HepG2 (cell line): ENCODE data around the gene KRTAP3-3. TPM values are rescaled to one million over a fixed set of nuclear protein-coding genes. Genes with fewer than 3 reads are reported as not detected.
A peak's percentile ranks its signal among the peaks of the same experiment; 100 is the strongest.

Experiments
- CEBPB ChIP-seq: IDR thresholded peaks from 2 replicates; pipeline ENCODE4 v1.6.1; 2011; ENCODE audit warnings: low read depth, low read length, improper control_type of control experiment, borderline replicate concordance
- CEBPG ChIP-seq: IDR thresholded peaks from 2 replicates; pipeline ENCODE4 v1.6.1; 2016
- FOSL2 ChIP-seq: sonication (generic); formaldehyde crosslinking; IDR thresholded peaks from 2 replicates; pipeline ENCODE4 v1.4.0; 2020; ENCODE audit warnings: missing genetic modification reagents
- GATAD1 ChIP-seq: IDR thresholded peaks from 2 replicates; pipeline ENCODE4 v1.6.1; 2016; ENCODE audit warnings: missing genetic modification reagents, missing compliant biosample characterization
- GATAD2A ChIP-seq: IDR thresholded peaks from 2 replicates; pipeline ENCODE4 v1.6.1; 2016
- HOXD1 ChIP-seq: sonication (generic); formaldehyde crosslinking; IDR thresholded peaks from 2 replicates; pipeline ENCODE4 v1.5.0; 2020; ENCODE audit warnings: missing genetic modification reagents
- IKZF4 ChIP-seq: sonication (generic); formaldehyde crosslinking; IDR thresholded peaks from 2 replicates; pipeline ENCODE4 v1.5.1; 2020; ENCODE audit warnings: borderline replicate concordance, mild to moderate bottlenecking, low read depth, missing genetic modification reagents; ENCODE audit errors: not compliant biosample characterization
- KAT8 ChIP-seq: IDR thresholded peaks from 2 replicates; pipeline ENCODE4 v1.6.1; 2016; ENCODE audit warnings: missing genetic modification reagents, missing compliant biosample characterization
- KDM3A ChIP-seq: IDR thresholded peaks from 2 replicates; pipeline ENCODE4 v1.6.1; 2018; ENCODE audit warnings: low read depth, missing compliant biosample characterization
- MIXL1 ChIP-seq: IDR thresholded peaks from 2 replicates; pipeline ENCODE4 v1.6.1; 2016
- RARA ChIP-seq: IDR thresholded peaks from 2 replicates; pipeline ENCODE4 v1.6.1; 2016; ENCODE audit warnings: missing genetic modification reagents, missing compliant biosample characterization
- RCOR2 ChIP-seq: IDR thresholded peaks from 2 replicates; pipeline ENCODE4 v1.6.1; 2016; ENCODE audit warnings: missing biosample characterization, missing genetic modification reagents
- REL ChIP-seq: sonication (generic); formaldehyde crosslinking; conservative IDR thresholded peaks from 2 replicates; pipeline ENCODE4 v1.8.0; 2022; ENCODE audit warnings: mild to moderate bottlenecking, missing genetic modification reagents, moderate library complexity
- REPIN1 ChIP-seq: sonication (generic); formaldehyde crosslinking; IDR thresholded peaks from 2 replicates; pipeline ENCODE4 v1.8.0; 2022; ENCODE audit warnings: missing genetic modification reagents, low read depth, mild to moderate bottlenecking, borderline replicate concordance
- SIX4 ChIP-seq: sonication (generic); formaldehyde crosslinking; IDR thresholded peaks from 2 replicates; pipeline ENCODE4 v1.4.0; 2020; ENCODE audit warnings: missing genetic modification reagents
- SP5 ChIP-seq: IDR thresholded peaks from 2 replicates; pipeline ENCODE4 v1.6.1; 2016; ENCODE audit warnings: low read depth, borderline replicate concordance
- YEATS2 ChIP-seq: sonication (generic); formaldehyde crosslinking; IDR thresholded peaks from 2 replicates; pipeline ENCODE4 v1.4.0; 2020; ENCODE audit warnings: missing genetic modification reagents, borderline replicate concordance
- ZNF142 ChIP-seq: sonication (generic); formaldehyde crosslinking; IDR thresholded peaks from 2 replicates; pipeline ENCODE4 v1.4.0; 2020; ENCODE audit warnings: missing genetic modification reagents
- ZNF710 ChIP-seq: sonication (generic); formaldehyde crosslinking; IDR thresholded peaks from 2 replicates; pipeline ENCODE4 v1.5.0; 2020; ENCODE audit warnings: mild to moderate bottlenecking, missing genetic modification reagents, borderline replicate concordance
- ZNF75D ChIP-seq: sonication (generic); formaldehyde crosslinking; IDR thresholded peaks from 2 replicates; pipeline ENCODE4 v1.8.1; 2023; ENCODE audit warnings: missing genetic modification reagents, mild to moderate bottlenecking, borderline replicate concordance
- polyA plus RNA-seq, 8 experiments: library from polyadenylated mRNA; depleted of rRNA in 3 of 8; stranded (reverse) in 7 of 8; unstranded in 1 of 8; fragments of >200 nt; fragmentation: Illumina TruSeq in 4 of 8; extraction: Trizol in 4 of 8; gene quantifications; 2 replicates each; pipeline versions ENCODE4 v1.2.1 to v1.2.3, GENCODE V29; 2011 to 2016; ENCODE audit warnings: low read depth in 4 of 8, missing spikeins in 1 of 8, mixed read lengths in 1 of 8; ENCODE audit not compliant: insufficient read depth in 1 of 8
- total RNA-seq, 5 experiments: library from RNA; depleted of rRNA; stranded (reverse); fragments of >200 nt; fragmentation: Illumina TruSeq; extraction: Trizol; gene quantifications; 2 replicates each; pipeline ENCODE4 v1.2.3, GENCODE V29; 2016; ENCODE audit warnings: low read depth in 1 of 5
- TF ChIP-seq, protein P1 (sequence below): sonication (generic); formaldehyde crosslinking; conservative IDR thresholded peaks from 2 replicates; pipeline ENCODE4 v1.4.0; 2020; ENCODE audit warnings: mild to moderate bottlenecking, missing genetic modification reagents, moderate library complexity

The KRTAP3-3 gene
- total and polyA plus RNA-seq, 2 of the 13 experiments (the other 11 are each of a cell fraction or from before 2014, with no cell fraction given) = not detected

- TF ChIP-seq ZNF710 (peak; percentile 50; the same call in 1 of the 2 replicates), RCOR2 (peak; percentile 88), YEATS2 (no peak), FOSL2 (peak; percentile 75), REL (CRISPR knock-in tag) (no peak), ZNF75D (CRISPR knock-in tag) (no peak), SP5 (peak; percentile 37; the same call in 1 of the 2 replicates), SIX4 (CRISPR knock-in tag) (0 out of 2 replicates have a peak, but pooled peaks have one; percentile 34), ZNF142 (CRISPR knock-in tag) (no peak), CEBPB (no peak), REPIN1 (no peak), IKZF4 (no peak), HOXD1 (peak; percentile 76), CEBPG (CRISPR knock-in tag) (peak; percentile 55), GATAD1 (CRISPR knock-in tag) (0 out of 2 replicates have a peak, but pooled peaks have one; percentile 33), GATAD2A (CRISPR knock-in tag) (peak; percentile 93), KAT8 (CRISPR knock-in tag) (peak; percentile 63), RARA (CRISPR knock-in tag) (peak; percentile 86), MIXL1 (CRISPR knock-in tag) (peak; percentile 98), KDM3A (no peak)
- TF ChIP-seq, protein P1, sequence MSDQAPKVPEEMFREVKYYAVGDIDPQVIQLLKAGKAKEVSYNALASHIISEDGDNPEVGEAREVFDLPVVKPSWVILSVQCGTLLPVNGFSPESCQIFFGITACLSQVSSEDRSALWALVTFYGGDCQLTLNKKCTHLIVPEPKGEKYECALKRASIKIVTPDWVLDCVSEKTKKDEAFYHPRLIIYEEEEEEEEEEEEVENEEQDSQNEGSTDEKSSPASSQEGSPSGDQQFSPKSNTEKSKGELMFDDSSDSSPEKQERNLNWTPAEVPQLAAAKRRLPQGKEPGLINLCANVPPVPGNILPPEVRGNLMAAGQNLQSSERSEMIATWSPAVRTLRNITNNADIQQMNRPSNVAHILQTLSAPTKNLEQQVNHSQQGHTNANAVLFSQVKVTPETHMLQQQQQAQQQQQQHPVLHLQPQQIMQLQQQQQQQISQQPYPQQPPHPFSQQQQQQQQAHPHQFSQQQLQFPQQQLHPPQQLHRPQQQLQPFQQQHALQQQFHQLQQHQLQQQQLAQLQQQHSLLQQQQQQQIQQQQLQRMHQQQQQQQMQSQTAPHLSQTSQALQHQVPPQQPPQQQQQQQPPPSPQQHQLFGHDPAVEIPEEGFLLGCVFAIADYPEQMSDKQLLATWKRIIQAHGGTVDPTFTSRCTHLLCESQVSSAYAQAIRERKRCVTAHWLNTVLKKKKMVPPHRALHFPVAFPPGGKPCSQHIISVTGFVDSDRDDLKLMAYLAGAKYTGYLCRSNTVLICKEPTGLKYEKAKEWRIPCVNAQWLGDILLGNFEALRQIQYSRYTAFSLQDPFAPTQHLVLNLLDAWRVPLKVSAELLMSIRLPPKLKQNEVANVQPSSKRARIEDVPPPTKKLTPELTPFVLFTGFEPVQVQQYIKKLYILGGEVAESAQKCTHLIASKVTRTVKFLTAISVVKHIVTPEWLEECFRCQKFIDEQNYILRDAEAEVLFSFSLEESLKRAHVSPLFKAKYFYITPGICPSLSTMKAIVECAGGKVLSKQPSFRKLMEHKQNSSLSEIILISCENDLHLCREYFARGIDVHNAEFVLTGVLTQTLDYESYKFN (CRISPR knock-in tag) = peak; percentile 89
These were observed 15.4 kb upstream of the KRTAP3-3 start (continued) for GRCh38 chr17:41009301-41009760.
